ENCODE measurements around the gene PCSK7. TPM values are rescaled to one million over a fixed set of nuclear protein-coding genes. Genes with fewer than 3 reads are reported as not detected.

The PCSK7 gene
- total RNA-seq, 1 donor from 2014 or later, result 50.2 TPM

DNA sequence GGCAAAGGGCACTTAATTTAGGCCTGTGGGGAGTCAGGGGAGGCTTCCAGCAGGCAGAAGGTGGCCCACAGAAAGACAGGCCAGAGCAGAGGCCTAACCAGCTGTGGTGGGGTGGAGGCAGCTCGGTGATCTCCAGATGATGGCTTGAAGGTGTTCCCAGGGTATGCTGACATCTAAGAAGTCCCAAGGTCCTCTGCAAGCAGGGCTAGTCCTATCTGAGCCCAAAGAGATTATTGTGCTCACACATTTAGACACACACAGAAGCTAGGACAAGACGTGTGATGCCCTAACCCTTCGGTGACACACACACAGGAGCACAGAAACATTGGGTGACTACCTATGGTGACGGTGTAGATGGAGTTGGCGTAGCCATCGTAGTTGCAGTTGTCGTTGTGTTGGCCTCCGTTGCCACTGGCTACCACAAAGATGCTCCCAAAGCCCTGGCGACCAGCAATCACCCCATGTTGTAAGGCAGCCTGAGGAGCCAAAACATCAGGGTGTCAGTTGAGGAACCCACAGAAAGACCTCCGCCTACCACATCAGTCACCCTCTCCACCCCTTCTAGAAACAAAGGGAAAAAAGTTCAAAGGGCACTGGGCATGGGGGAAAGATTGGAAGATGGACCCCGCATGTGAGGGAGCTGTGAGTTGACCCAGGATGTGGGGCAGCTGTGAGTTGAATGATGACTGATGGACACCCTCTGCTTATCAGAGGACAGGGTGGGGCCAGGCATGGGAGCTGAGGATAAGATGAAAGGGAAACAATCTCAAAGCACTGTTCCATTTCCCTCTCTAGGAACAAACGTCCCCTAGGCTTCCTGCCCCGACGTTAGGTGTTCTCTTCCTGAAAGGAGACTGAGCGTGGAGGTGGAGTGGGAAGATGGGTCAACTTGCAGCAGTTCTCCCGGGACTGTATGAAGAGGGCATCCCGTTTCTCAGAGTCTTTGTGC lies 7.9 kb downstream of the PCSK7 start:
- intact Hi-C loops (cut with DNase I), result no loop called here
- peaks cover 96% of the 10 kb centered on the region for H3K36me3 ChIP-seq

DNA sequence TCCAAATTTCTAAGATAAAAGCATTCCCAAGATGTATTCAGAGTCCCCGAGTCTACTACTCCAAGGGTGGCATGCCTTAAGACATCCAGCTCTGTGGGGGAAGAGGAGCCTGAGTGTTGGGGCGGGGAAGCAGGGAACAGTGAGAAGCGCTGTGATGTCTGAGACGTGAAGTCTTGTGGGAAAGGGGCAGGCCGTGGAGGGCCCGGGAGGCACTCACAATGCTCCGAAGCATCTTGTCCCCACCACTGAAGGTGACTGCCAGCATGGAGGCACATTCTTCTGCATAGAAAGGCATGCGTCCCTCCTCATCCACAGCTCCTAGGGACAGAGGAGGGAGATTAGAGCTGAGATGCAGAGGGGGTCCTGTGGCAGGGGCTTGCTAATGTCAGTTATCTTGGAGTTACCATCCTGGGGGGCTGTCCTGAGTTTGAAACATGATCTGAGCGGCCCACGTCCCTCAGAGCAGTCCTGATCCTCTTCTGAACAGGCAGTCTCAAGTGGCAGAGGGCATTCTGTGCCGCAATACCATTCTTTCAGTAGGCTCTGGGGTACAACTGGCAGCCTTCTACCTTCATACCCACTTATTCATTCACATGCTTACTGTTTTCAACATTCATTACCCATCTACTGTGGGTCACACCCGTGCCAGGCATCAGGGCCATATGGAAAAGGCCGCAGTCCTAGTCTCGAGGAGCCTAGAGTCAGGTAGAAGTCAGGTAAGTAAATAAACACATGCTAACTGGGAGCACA lies 8.7 kb downstream of the PCSK7 start:
- Histone ChIP-seq H3K9me3 (no peaks in the 10 kb centered on the region), H3K4me3 (no peak overlapping the region), H3K27me3 (ENCODE audit: low read depth) (no peaks in the 10 kb centered on the region), H3K27ac (no peak overlapping the region), H3K4me1 (peaks cover 37% of the 10 kb centered on the region), H3K36me3 (peaks cover 96% of the 10 kb centered on the region)
- intact Hi-C loops (cut with DNase I), result no loop called here
- no peak for ATAC-seq
- DNase-seq, result no peak
- TF ChIP-seq, protein P1, sequence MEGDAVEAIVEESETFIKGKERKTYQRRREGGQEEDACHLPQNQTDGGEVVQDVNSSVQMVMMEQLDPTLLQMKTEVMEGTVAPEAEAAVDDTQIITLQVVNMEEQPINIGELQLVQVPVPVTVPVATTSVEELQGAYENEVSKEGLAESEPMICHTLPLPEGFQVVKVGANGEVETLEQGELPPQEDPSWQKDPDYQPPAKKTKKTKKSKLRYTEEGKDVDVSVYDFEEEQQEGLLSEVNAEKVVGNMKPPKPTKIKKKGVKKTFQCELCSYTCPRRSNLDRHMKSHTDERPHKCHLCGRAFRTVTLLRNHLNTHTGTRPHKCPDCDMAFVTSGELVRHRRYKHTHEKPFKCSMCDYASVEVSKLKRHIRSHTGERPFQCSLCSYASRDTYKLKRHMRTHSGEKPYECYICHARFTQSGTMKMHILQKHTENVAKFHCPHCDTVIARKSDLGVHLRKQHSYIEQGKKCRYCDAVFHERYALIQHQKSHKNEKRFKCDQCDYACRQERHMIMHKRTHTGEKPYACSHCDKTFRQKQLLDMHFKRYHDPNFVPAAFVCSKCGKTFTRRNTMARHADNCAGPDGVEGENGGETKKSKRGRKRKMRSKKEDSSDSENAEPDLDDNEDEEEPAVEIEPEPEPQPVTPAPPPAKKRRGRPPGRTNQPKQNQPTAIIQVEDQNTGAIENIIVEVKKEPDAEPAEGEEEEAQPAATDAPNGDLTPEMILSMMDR (IDR thresholded peaks at IDR 0.05), result no peak

More for the DNA sequence above, 7.9 kb downstream of the PCSK7 start:
- DNase-seq (no peak), ATAC-seq (no peak)
- H3K27ac ChIP-seq, result no peak overlapping the region
- H3K27me3 ChIP-seq (ENCODE audit: low read depth), result no peaks in the 10 kb centered on the region
- TF ChIP-seq, protein P1 (IDR thresholded peaks at IDR 0.05), result no peak
- no peak overlapping the region for H3K4me3 ChIP-seq
- peaks cover 32% of the 10 kb centered on the region for H3K4me1 ChIP-seq
- no peaks in the 10 kb centered on the region for H3K9me3 ChIP-seq

DNA sequence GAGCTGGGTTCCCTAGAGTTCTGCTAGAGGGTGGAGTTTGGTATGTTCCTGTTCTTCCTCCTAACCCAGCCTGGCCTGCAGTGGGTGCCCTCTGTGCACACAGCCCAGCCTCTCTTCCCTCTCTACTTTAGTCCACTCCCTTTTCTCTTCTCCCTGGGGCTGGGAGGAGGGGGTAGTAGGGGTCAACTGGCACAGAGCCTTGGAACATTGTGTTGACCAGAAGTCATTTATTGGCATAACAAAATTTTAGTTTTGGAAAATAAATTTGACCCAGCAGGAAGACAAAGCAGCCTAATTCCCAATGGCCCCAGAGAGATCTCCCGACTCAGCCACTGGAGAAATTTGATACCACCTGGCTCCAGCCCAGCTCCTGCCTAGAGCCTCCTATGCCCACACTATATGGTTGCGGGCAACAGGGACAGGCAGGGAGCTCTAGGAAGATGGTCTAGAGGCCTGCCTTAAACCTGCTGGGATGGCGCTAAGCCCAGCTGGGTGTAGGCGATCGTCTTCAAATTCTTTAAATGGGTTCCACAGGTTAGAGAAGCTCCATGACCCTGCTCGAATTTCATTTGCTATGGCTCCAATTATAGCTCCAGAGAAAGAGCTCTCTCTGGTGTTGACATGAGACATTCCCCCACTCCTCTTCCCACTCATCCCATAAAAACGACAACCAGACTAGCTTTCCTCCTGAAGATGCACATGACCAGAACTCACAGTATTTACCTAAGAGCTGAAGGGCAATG lies 9.9 kb downstream of the PCSK7 start:
- H3K4me1 ChIP-seq, result peaks cover 48% of the 10 kb centered on the region
- peaks cover 96% of the 10 kb centered on the region for H3K36me3 ChIP-seq
- TF ChIP-seq, protein P1 (IDR thresholded peaks at IDR 0.05), result no peak
- DNase-seq (no peak), ATAC-seq (peak; percentile 48 to 66)
- H3K4me3 ChIP-seq, result no peak overlapping the region
- intact Hi-C loops (cut with DNase I), result no loop called here
- no peaks in the 10 kb centered on the region for H3K9me3 ChIP-seq
- H3K27ac ChIP-seq, result peak overlapping the region; percentile 64
- H3K27me3 ChIP-seq (ENCODE audit: low read depth), result no peaks in the 10 kb centered on the region

DNA sequence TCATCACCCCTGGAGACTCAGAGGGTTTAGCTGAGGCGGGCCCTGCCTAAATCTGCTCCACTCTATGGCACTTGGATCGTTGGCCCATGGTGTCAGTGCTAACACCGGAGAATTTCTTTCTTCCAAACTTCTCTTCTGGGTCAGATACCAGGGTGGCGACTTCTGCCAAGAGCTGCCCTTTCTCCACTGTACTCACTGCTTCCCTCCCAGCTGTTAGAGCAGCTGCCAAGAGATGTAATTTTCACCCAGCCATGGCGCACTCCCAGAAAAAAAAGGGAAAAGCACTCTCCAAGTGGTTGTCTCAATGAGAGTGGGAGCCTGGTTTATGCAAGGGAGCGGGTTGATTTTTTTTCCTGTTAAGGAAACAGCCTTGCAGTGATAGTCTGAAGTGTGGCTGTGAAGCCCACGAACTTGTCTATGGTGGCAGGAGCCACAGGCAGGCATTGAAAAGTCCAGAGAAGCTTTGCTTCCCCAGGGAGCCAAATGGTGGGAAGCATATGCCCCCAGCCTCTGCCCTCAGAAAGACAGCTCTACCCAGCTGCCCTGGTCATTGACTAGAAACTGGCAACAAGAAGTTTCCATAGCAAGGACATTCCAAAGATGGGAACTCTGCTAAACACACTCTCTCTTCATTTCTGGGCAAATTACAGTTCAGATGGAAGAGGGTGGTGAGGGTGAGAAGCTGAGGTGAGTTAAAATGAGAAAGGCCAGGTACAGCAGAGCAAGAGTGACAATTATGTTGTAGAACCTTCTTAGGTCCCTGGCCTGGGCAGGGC lies 10.7 kb downstream of the PCSK7 start:
- DNase-seq, result no peak

More for the DNA sequence above, 10.7 kb downstream of the PCSK7 start:
- ATAC-seq, result no peak
- Histone ChIP-seq H3K27me3 (ENCODE audit: low read depth) (no peaks in the 10 kb centered on the region), H3K27ac (peak overlapping the region; percentile 64), H3K36me3 (peaks cover 97% of the 10 kb centered on the region), H3K4me1 (peaks cover 47% of the 10 kb centered on the region), H3K4me3 (no peak overlapping the region), H3K9me3 (no peaks in the 10 kb centered on the region)
- intact Hi-C loops (cut with DNase I), result no loop called here
- TF ChIP-seq, protein P1 (IDR thresholded peaks at IDR 0.05), result no peak

Data from lower lobe of right lung (tissue), 2 donors.